Esophagus squamous epithelium (tissue), 4 donors: ENCODE results near the gene ALS2.

Source experiments
- CTCF ChIP-seq, 6 experiments: fragments of 450-650 bp in 4 of 6; fragments of 200-600 bp in 2 of 6; sonication (generic) in 2 of 6; IDR thresholded peaks; one replicate each; pipeline ENCODE4 v1.5.1; 2016 to 2019; ENCODE audit warnings: antibody characterized with exemption in 6 of 6, mild to moderate bottlenecking in 4 of 6, moderate library complexity in 4 of 6
- POLR2A ChIP-seq, 4 donors: fragments of 450-650 bp; IDR thresholded peaks; one replicate each; pipeline ENCODE4 v1.6.1; 2017; ENCODE audit warnings: antibody characterized with exemption in 4 of 4, mild to moderate bottlenecking in 4 of 4, moderate library complexity in 3 of 4

DNA sequence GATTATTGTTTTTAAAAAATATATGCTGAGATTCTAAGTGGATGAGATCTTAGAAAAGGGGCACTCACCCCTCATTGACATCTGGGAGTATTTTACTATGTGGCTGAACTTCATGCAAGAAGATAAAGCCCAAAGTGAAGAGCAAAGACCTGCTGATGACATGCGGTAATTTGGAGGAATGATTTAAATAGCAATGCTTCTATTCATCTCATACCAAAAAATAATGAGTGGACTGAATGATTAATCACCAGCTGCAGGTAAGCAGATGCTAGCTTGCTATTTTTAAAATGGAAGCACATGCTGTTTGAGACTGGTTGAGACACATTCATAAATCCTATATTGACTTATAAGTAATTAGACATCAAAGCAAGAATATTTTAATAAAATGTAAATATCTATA lies 12.9 kb upstream of the ALS2 start:
- no peak for TF ChIP-seq CTCF (IDR thresholded peaks at IDR 0.05)
- no peak for TF ChIP-seq POLR2A (IDR thresholded peaks at IDR 0.05)
